Measurements from ENCODE around the gene TBC1D21.

- TF ChIP-seq GATA1 (IDR thresholded peaks at IDR 0.05; ENCODE audit: low read depth, low read length), result no peak
- TF ChIP-seq POLR2A (IDR thresholded peaks at IDR 0.05; ENCODE audit: low read length), result no peak
Measured at GRCh38 chr15:73931441-73931840, 58.1 kb downstream of the TBC1D21 start.

Measured in erythroblast (primary cell).